Hepatic stellate cell (primary cell): ENCODE measurements around the gene NIPAL3.
"Not testable (repeated sequence)": the region's sequence is repeated elsewhere in the genome, so short reads cannot be mapped to it uniquely, and the experiment has no call there.

Experiments
- DNase-seq: peaks from one replicate; pipeline ENCODE4 v3.0.0; 2011; ENCODE audit warnings: low spot score

The NIPAL3 gene

DNA sequence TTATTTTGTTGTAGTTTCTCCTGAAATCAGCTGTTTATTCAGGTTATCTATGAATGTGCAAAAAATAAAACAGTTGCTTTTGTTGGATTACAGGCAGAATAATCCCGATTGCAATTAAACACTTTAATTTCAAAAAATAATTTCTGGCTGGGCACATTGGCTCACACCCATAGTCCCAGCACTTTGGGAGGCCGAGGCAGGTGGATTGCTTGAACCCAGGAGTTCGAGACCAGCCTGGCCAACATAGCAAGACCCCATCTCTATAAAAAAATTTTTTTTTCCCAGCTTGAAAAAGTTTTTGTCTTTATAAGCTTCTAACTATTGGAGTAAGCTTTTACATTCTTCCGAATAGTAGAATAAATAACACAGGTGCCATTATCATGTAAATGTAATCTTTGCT lies 102.3 kb downstream of the NIPAL3 start:
- DNase-seq = no peak

DNA sequence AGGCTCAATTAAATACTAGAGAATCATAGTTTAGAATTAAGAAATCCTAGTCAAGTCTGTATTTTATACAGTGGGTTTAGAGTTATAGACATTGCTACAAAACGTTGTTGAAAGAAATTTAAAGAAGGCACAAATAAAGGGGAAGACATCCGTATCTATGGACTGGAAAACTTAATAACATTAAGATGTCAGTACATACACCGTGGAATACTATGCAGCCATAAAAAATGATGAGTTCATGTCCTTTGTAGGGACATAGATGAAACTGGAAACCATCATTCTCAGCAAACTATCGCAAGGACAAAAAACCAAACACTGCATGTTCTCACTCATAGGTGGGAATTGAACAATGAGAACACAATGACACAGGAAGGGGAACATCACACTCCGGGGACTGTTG lies 104.7 kb downstream of the NIPAL3 start:
- DNase-seq = not testable (repeated sequence)
